IPS-15b (cell line): Measurements from ENCODE around the gene ALPL.

Experiments
- H3K27me3 ChIP-seq: one replicate; pipeline ENCODE4 v1.6.1; 2013; ENCODE audit warnings: low read length; ENCODE audit not compliant: control insufficient read depth, insufficient read depth
- H3K36me3 ChIP-seq: one replicate; pipeline ENCODE4 v1.6.1; 2013; ENCODE audit warnings: low read length; ENCODE audit not compliant: control insufficient read depth, insufficient read depth
- H3K4me1 ChIP-seq: one replicate; pipeline ENCODE4 v1.6.1; 2013; ENCODE audit warnings: mild to moderate bottlenecking, low read length; ENCODE audit not compliant: control insufficient read depth, insufficient read depth
- H3K4me3 ChIP-seq: one replicate; pipeline ENCODE4 v1.5.1; 2013; ENCODE audit warnings: low read depth, low read length
- H3K9ac ChIP-seq: one replicate; pipeline ENCODE4 v1.6.1; 2013; ENCODE audit warnings: low read depth, mild to moderate bottlenecking, low read length
- H3K9me3 ChIP-seq: one replicate; pipeline ENCODE4 v1.6.1; 2013; ENCODE audit warnings: mild to moderate bottlenecking, low read length; ENCODE audit not compliant: control insufficient read depth, insufficient read depth

ALPL gene

GRCh38 chr1:21523297-21523813, 14.1 kb downstream of the ALPL start:
- H3K36me3 ChIP-seq = no peaks in the 10 kb centered on the region
- no peaks in the 10 kb centered on the region for H3K9me3 ChIP-seq
- no peak overlapping the region for H3K9ac ChIP-seq
- no peak overlapping the region for H3K4me3 ChIP-seq
- peaks cover 14% of the 10 kb centered on the region for H3K4me1 ChIP-seq
- H3K27me3 ChIP-seq = no peaks in the 10 kb centered on the region

DNA sequence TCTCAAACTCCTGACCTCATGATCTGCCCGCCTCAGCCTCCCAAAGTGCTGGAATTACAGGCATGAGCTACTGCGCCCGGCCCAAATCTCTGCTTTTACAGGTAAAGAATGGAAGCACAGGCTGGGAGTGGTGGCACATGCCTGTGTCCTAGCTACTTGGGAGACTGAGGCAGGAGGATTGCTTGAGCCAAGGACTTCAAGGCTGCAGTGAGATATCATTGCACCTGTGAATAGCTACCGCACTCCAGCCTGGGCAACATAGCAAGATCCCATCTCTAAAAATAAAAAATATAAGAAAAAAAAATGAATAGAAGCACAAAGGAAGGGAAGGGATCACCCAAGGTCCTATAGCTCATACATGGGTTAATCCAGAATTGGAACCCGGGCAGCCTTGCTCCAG, 15.0 kb downstream of the ALPL start:
- Histone ChIP-seq H3K27me3 (no peaks in the 10 kb centered on the region), H3K36me3 (no peaks in the 10 kb centered on the region), H3K4me1 (peaks cover 5% of the 10 kb centered on the region), H3K4me3 (no peak overlapping the region), H3K9me3 (no peaks in the 10 kb centered on the region), H3K9ac (no peak overlapping the region)

DNA sequence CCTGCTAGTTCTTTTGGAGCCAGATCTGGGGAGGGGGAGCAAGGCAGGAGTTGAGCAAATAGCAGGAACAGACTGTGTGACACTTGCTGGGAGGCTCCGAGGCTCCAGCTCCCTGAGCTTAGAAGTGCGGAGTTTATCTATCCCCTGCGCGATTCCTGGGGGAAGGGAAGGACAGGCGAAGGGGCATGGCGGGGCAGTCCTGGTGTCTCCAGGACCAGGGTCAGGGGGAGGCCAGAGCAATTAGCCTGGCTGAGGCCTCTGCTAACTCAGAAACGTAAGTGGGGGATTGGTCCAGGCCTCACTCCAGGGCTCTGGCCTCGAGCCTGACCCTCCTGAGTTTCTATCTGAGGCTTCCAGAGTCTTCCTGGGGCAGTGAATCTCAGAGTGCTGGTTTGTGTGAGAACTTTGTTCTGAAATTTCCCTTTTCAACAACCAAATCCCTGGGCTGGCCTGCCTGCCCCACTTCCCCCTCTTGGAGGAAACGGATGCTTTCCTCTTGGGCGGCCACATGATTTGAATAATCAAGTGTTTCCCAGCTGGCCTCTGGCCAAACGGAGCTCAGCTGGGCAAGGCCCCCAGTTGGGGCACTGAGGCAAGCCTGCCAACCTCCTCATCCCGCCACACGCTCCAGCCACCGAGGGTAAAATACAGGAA, 15.6 kb downstream of the ALPL start:
- H3K27me3 ChIP-seq = no peaks in the 10 kb centered on the region
- no peaks in the 10 kb centered on the region for H3K36me3 ChIP-seq
- no peak overlapping the region for H3K4me3 ChIP-seq
- H3K9me3 ChIP-seq = no peaks in the 10 kb centered on the region
- no peak overlapping the region for H3K9ac ChIP-seq
- H3K4me1 ChIP-seq = peaks cover 3% of the 10 kb centered on the region

- H3K9ac ChIP-seq = no peak overlapping the region
- H3K4me3 ChIP-seq = no peak overlapping the region
- no peaks in the 10 kb centered on the region for H3K27me3 ChIP-seq
- no peaks in the 10 kb centered on the region for H3K9me3 ChIP-seq
- H3K36me3 ChIP-seq = no peaks in the 10 kb centered on the region
- H3K4me1 ChIP-seq = peaks cover 6% of the 10 kb centered on the region
Measured at GRCh38 chr1:21525340-21525717, 16.1 kb downstream of the ALPL start.

DNA sequence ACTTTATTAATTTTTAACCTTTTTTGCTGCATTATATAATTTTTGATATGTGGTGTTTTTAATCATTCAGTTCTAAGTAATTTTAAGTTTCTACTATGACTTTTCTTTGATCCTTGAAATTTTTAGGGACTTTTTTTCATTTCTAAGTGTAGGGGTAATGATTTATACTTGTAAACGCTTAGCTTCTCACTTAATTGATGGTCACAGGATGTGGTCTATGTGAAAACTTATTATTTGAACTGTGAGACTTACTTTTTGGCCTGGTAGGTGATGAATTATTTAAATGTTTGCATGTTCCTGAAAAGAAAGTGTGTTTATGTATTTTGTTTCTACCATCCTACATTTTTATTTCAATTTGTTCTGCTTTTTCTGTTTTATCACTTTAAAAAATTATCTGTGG, 17.2 kb downstream of the ALPL start:
- Histone ChIP-seq H3K4me3 (no peak overlapping the region), H3K36me3 (no peaks in the 10 kb centered on the region), H3K27me3 (no peaks in the 10 kb centered on the region), H3K4me1 (peaks cover 5% of the 10 kb centered on the region), H3K9me3 (no peaks in the 10 kb centered on the region), H3K9ac (no peak overlapping the region)

DNA sequence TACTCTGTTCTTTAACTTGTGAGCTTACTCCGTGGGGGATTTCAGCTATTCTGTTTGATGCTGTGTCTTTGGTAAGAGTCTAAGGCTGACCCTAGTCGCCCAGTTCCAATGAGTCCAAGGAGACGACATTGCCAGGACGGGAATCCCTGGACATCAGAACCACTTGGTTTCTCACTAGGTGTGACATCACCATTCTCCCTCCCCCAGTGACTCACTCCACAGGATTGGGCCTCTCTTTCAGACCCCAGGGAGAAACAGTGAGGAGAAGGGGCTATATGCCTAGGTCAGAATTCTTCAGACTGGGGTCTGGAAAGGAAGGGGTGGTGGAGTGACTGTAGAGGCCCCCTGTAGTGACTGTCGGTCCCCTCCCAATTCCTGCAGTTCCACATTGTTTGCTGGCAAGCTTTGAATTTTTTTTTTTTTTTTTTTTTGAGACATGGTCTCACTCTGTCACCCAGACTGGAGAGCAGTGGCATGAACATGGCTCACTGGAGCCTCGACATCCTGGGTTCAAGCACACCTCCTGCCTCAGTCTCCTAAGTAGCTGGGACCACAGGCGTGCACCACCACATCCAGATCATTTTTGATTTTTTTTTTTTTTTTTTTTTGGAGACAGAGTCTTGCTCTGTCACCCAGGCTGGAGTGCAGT, 21.3 kb downstream of the ALPL start:
- no peak overlapping the region for H3K4me3 ChIP-seq
- no peaks in the 10 kb centered on the region for H3K27me3 ChIP-seq
- H3K36me3 ChIP-seq = no peaks in the 10 kb centered on the region
- H3K9me3 ChIP-seq = no peaks in the 10 kb centered on the region
- no peak overlapping the region for H3K9ac ChIP-seq
- H3K4me1 ChIP-seq = peaks cover 8% of the 10 kb centered on the region

GRCh38 chr1:21531241-21531640, 22.0 kb downstream of the ALPL start:
- no peaks in the 10 kb centered on the region for H3K27me3 ChIP-seq

GRCh38 chr1:21532496-21532895, 23.3 kb downstream of the ALPL start:
- Histone ChIP-seq H3K4me3 (no peak overlapping the region), H3K9ac (no peak overlapping the region), H3K36me3 (no peaks in the 10 kb centered on the region), H3K9me3 (no peaks in the 10 kb centered on the region), H3K4me1 (peaks cover 10% of the 10 kb centered on the region), H3K27me3 (no peaks in the 10 kb centered on the region)

More at GRCh38 chr1:21531241-21531640, 22.0 kb downstream of the ALPL start:
- H3K4me3 ChIP-seq = no peak overlapping the region
- no peaks in the 10 kb centered on the region for H3K36me3 ChIP-seq
- H3K9me3 ChIP-seq = no peaks in the 10 kb centered on the region
- peaks cover 8% of the 10 kb centered on the region for H3K4me1 ChIP-seq
- H3K9ac ChIP-seq = no peak overlapping the region

DNA sequence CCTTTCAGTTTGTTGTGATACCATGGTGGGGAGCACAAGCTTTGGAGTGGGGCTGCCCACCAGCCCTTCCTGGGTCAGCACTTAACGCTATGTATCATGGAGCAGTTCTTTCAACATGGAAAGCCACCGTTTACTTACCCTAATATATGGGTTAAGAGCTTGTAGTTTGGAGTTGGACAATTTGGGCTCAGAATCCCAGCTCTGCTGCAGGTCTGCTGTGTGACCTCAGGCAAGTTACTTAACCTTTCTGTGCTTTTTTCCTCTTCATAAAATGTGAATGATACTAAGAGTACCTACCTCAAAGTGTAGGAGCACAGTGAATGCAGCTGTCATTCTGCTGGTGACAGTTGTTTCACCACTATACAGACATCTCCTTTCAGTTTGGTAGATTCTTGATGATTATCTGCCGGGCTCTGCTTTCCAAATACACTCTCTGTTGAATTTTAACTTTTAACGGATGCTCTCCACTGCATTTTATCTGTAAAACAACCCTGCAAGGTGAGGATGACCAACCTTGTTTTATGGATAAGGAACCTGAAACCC, 23.8 kb downstream of the ALPL start:
- Histone ChIP-seq H3K9me3 (no peaks in the 10 kb centered on the region), H3K4me1 (peaks cover 13% of the 10 kb centered on the region), H3K9ac (no peak overlapping the region), H3K36me3 (no peaks in the 10 kb centered on the region), H3K4me3 (no peak overlapping the region), H3K27me3 (no peaks in the 10 kb centered on the region)

- H3K4me1 ChIP-seq = peaks cover 13% of the 10 kb centered on the region
- no peak overlapping the region for H3K4me3 ChIP-seq
- H3K27me3 ChIP-seq = no peaks in the 10 kb centered on the region
- H3K9me3 ChIP-seq = no peaks in the 10 kb centered on the region
- no peaks in the 10 kb centered on the region for H3K36me3 ChIP-seq
- H3K9ac ChIP-seq = no peak overlapping the region
Measured at GRCh38 chr1:21534146-21534545, 24.9 kb downstream of the ALPL start.

GRCh38 chr1:21534674-21535378, 25.6 kb downstream of the ALPL start:
- no peak overlapping the region for H3K9ac ChIP-seq
- no peaks in the 10 kb centered on the region for H3K9me3 ChIP-seq
- H3K4me1 ChIP-seq = peaks cover 13% of the 10 kb centered on the region
- no peak overlapping the region for H3K4me3 ChIP-seq
- H3K27me3 ChIP-seq = no peaks in the 10 kb centered on the region
- no peaks in the 10 kb centered on the region for H3K36me3 ChIP-seq
